Loucy (cell line): ENCODE measurements around the gene PSMC3IP.
"Not testable (repeated sequence)": the region's sequence is repeated elsewhere in the genome, so short reads cannot be mapped to it uniquely, and the experiment has no call there.

ENCODE experiments used
- H2AFZ ChIP-seq: fragments of 200-600 bp; sonication (generic); 2 replicates; pipeline ENCODE4 v1.6.0; 2016; ENCODE audit warnings: antibody characterized with exemption, mild to moderate bottlenecking, low read length, moderate library complexity
- H3F3A ChIP-seq: fragments of 200-600 bp; 2 replicates; pipeline ENCODE4 v1.6.0; 2016; ENCODE audit warnings: antibody characterized with exemption, low read depth, mild to moderate bottlenecking
- H3K27me3 ChIP-seq: fragments of 200-600 bp; sonication (generic); 2 replicates; pipeline ENCODE4 v1.6.1; 2014; ENCODE audit warnings: low read length, mild to moderate bottlenecking; ENCODE audit not compliant: insufficient read depth, poor library complexity, severe bottlenecking
- H3K36me3 ChIP-seq: fragments of 200-600 bp; sonication (generic); 2 replicates; pipeline ENCODE4 v1.6.1; 2016; ENCODE audit warnings: low read length; ENCODE audit not compliant: insufficient read depth
- H3K4me1 ChIP-seq: fragments of 200-600 bp; sonication (generic); 2 replicates; pipeline ENCODE4 v1.5.1; 2014; ENCODE audit warnings: low read length, mild to moderate bottlenecking; ENCODE audit not compliant: insufficient read depth, poor library complexity, severe bottlenecking
- H3K4me2 ChIP-seq: fragments of 200-600 bp; sonication (generic); 2 replicates; pipeline ENCODE4 v1.6.0; 2014; ENCODE audit warnings: antibody characterized with exemption, low read length, low read depth, mild to moderate bottlenecking; ENCODE audit not compliant: poor library complexity, severe bottlenecking
- H3K4me3 ChIP-seq: fragments of 200-600 bp; sonication (generic); 2 replicates; pipeline ENCODE4 v1.5.1; 2014; ENCODE audit warnings: low read length, mild to moderate bottlenecking, mixed read lengths; ENCODE audit not compliant: poor library complexity, severe bottlenecking
- H3K79me2 ChIP-seq: fragments of 200-600 bp; sonication (generic); 2 replicates; pipeline ENCODE4 v1.6.1; 2014; ENCODE audit warnings: low read length; ENCODE audit not compliant: insufficient read depth
- H3K9ac ChIP-seq: fragments of 200-600 bp; sonication (generic); 2 replicates; pipeline ENCODE4 v1.6.0; 2014; ENCODE audit warnings: mild to moderate bottlenecking, low read depth, low read length, moderate library complexity; ENCODE audit not compliant: poor library complexity, severe bottlenecking
- H3K9me2 ChIP-seq: fragments of 200-600 bp; sonication (generic); replicated peaks from 2 replicates; pipeline ENCODE4 v1.6.1; 2016; ENCODE audit warnings: low read depth, low read length, mixed read lengths
- H3K9me3 ChIP-seq: fragments of 200-600 bp; sonication (generic); 2 replicates; pipeline ENCODE4 v1.6.1; 2014; ENCODE audit warnings: mild to moderate bottlenecking, antibody characterized with exemption, low read length, low read depth; ENCODE audit not compliant: insufficient read depth
- H4K20me1 ChIP-seq: fragments of 200-600 bp; sonication (generic); 2 replicates; pipeline ENCODE4 v1.6.0; 2014; ENCODE audit warnings: antibody characterized with exemption, low read length, mild to moderate bottlenecking; ENCODE audit not compliant: insufficient read depth, poor library complexity, severe bottlenecking
- EZH2phosphoT487 ChIP-seq: fragments of 200-600 bp; IDR thresholded peaks from 2 replicates; pipeline ENCODE4 v1.6.1; 2018; ENCODE audit warnings: antibody characterized with exemption, mild to moderate bottlenecking, moderate library complexity, borderline replicate concordance
- TF ChIP-seq, protein P1 (sequence below): fragments of 200-600 bp; sonication (generic); conservative IDR thresholded peaks from 2 replicates; pipeline ENCODE4 v1.5.1; 2014; ENCODE audit warnings: mild to moderate bottlenecking, antibody characterized with exemption, low read length

The PSMC3IP gene

DNA sequence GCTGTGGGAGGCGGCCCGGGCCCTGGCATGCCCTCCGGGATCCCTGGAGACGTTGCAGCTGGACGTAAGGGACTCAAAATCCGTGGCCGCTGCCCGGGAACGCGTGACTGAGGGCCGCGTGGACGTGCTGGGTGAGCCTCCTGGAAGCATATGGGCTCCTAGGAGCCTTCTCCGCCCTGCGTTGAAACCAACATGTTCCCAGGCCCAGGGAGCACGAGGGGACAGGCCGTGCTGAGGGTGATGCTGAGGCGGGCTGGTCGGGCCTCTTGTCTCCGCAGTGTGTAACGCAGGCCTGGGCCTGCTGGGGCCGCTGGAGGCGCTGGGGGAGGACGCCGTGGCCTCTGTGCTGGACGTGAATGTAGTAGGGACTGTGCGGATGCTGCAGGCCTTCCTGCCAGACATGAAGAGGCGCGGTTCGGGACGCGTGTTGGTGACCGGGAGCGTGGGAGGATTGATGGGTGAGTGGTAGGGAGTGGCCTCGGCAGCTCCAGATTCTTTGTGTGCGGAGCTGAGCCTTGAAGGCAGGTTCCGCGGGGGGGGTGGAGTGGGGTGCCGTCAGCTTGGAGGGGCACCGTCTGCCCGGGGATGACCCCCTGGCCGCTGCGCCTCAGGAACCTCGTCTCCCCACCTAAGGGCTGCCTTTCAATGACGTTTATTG, 24.2 kb downstream of the PSMC3IP start:
- Histone ChIP-seq H3K9me3 (no peaks in the 10 kb centered on the region), H2AFZ (no peak overlapping the region), H3K9ac (peak overlapping the region; percentile 88), H3K4me1 (peaks cover 11% of the 10 kb centered on the region), H3K36me3 (no peaks in the 10 kb centered on the region), H3K4me2 (peak overlapping the region; percentile 87), H4K20me1 (peaks cover 11% of the 10 kb centered on the region), H3K79me2 (peaks cover 29% of the 10 kb centered on the region), H3K27me3 (no peaks in the 10 kb centered on the region), H3F3A (no peaks in the 10 kb centered on the region), H3K4me3 (peak overlapping the region; percentile 98), H3K9me2 (no peaks in the 10 kb centered on the region)
- TF ChIP-seq, protein P1, sequence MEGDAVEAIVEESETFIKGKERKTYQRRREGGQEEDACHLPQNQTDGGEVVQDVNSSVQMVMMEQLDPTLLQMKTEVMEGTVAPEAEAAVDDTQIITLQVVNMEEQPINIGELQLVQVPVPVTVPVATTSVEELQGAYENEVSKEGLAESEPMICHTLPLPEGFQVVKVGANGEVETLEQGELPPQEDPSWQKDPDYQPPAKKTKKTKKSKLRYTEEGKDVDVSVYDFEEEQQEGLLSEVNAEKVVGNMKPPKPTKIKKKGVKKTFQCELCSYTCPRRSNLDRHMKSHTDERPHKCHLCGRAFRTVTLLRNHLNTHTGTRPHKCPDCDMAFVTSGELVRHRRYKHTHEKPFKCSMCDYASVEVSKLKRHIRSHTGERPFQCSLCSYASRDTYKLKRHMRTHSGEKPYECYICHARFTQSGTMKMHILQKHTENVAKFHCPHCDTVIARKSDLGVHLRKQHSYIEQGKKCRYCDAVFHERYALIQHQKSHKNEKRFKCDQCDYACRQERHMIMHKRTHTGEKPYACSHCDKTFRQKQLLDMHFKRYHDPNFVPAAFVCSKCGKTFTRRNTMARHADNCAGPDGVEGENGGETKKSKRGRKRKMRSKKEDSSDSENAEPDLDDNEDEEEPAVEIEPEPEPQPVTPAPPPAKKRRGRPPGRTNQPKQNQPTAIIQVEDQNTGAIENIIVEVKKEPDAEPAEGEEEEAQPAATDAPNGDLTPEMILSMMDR: no peak
- no peak for TF ChIP-seq EZH2phosphoT487

DNA sequence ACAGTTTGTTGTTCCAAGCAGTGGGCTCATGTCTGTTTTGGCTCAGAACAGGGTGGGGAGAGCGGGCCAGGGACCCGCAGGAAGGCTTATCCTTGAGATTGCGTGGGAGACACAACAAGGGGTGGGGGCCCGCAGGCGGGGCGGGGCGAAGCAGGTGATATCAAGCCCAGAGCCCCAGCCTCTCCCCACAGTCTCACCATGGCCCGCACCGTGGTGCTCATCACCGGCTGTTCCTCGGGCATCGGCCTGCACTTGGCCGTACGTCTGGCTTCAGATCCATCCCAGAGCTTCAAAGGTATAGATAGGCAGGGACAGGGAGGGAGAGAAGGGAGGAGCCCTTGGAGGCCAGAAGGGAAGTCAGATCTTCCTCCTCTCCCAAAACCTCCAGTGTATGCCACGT, 24.8 kb downstream of the PSMC3IP start, which contains the start of gene HSD17B1:
Gene HSD17B1, plus strand, starts transcription at position 188 of the 400 bp plus-strand sequence. Its CDS starts 11 bp downstream, at position 199.
- H3K36me3 ChIP-seq, H3K27me3 ChIP-seq, H3K9me3 ChIP-seq, H3F3A ChIP-seq, H3K9me2 ChIP-seq, H2AFZ ChIP-seq: not testable (repeated sequence)
- Histone ChIP-seq H3K4me3 (peak within 1 kb of the TSS; percentile 98), H4K20me1 (peaks cover 11% of the 10 kb centered on the region), H3K79me2 (peaks cover 29% of the 10 kb centered on the region), H3K9ac (peak within 1 kb of the TSS; percentile 88), H3K4me2 (peak within 1 kb of the TSS; percentile 87), H3K4me1 (peaks cover 11% of the 10 kb centered on the region)

DNA sequence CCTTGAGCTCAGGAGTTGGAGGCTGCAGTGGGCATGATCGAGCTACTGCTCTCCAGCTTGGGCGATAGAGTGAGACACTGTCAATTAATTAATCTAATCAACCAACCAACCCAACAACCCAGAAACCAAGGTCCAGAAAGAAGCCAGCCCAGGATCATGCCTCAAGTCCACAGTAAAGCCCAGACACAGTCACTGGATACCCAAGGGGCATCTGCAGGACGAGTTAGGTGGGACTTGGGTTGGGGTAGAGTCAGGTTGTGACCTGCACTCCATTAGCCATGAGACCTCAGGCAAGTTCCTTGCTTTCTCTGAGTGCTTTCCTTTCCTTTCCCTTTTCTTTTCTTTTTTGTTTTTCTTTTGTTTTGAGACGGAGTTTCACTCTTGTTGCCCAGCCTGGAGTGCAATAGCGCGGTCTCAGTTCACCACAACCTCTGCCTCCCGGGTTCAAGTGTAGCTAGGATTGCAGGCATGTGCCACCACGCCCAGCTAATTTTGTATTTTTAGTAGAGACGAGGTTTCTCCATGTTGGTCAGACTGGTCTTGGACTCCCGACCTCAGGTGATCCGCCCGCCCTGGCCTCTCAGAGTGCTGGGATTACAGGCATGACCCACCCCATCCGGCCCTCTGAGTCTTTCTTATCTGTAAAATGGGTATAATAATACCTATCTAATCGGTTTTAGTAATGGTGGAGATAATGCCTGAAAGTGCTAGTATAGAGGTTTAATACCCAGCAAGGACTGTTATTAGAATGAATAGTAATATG, 28.4 kb downstream of the PSMC3IP start:
- no peak overlapping the region for H3K9ac ChIP-seq
- no peak overlapping the region for H3K4me2 ChIP-seq
- H2AFZ ChIP-seq: no peak overlapping the region

More for the DNA sequence above, 28.4 kb downstream of the PSMC3IP start:
- H3F3A ChIP-seq: no peaks in the 10 kb centered on the region
- H3K4me1 ChIP-seq: peaks cover 10% of the 10 kb centered on the region
- no peaks in the 10 kb centered on the region for H3K36me3 ChIP-seq
- TF ChIP-seq, protein P1: no peak
- no peak for TF ChIP-seq EZH2phosphoT487
- H3K79me2 ChIP-seq: peaks cover 14% of the 10 kb centered on the region
- H4K20me1 ChIP-seq: peaks cover 10% of the 10 kb centered on the region
- no peaks in the 10 kb centered on the region for H3K27me3 ChIP-seq
- no peaks in the 10 kb centered on the region for H3K9me3 ChIP-seq
- no peaks in the 10 kb centered on the region for H3K9me2 ChIP-seq
- no peak overlapping the region for H3K4me3 ChIP-seq
